Mononuclear cell (primary cell): ENCODE results near the gene MRPL14. TPM values are rescaled to one million over a fixed set of nuclear protein-coding genes. Genes with fewer than 3 reads are reported as not detected.

Source experiments
- H3K27me3 ChIP-seq: 2 replicates; pipeline ENCODE4 v1.6.0; 2011; ENCODE audit warnings: low read length, control low read depth; ENCODE audit not compliant: insufficient read depth
- H3K4me1 ChIP-seq: 2 replicates; pipeline ENCODE4 v1.5.1; 2011; ENCODE audit warnings: mild to moderate bottlenecking, low read length, control low read depth; ENCODE audit not compliant: insufficient read depth
- H3K4me3 ChIP-seq: 2 replicates; pipeline ENCODE4 v1.5.1; 2011; ENCODE audit warnings: mild to moderate bottlenecking, low read length, moderate library complexity
- H3K9me3 ChIP-seq: 2 replicates; pipeline ENCODE4 v1.5.1; 2011; ENCODE audit warnings: low read depth, mild to moderate bottlenecking, control low read depth, low read length
- total RNA-seq: library from RNA; depleted of rRNA; stranded (reverse); fragments of >200 nt; gene quantifications from one replicate; pipeline ENCODE4 v1.2.3, GENCODE V29; 2012

The MRPL14 gene
- total RNA-seq, 1 donor: 10.3 TPM

DNA sequence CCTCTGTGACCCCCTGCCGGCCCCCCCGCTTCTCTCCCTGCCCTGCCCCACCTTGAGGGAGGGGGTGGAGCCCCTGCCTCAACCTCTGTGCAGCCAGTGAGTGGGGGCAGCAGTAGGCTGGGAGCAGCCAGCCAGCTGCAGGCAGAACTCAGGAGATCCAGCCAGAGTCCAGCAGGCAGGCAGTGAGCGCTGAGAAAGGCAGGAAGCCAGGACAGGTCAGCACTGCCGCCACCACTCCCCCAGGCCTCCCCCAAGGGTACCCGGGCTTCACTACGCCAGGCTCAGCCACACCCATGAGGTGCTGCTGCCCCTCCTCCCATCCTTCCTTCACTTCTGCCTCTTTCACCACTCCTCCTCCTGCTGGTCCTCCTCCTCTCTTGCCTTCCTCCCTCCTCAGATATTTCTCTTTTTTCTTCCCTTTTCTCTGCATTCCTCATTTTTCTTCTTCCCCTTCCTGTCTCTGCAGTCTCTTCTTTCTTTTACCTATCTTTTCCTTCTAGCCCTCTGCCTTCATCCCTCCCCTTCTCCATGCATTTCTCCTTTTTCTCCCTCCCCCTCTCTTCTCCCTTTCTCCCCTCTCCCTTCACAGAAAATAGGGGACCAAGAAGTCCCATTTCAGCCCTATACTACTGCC lies 11.6 kb upstream of the MRPL14 start:
- Histone ChIP-seq H3K4me1 (no peaks in the 10 kb centered on the region), H3K27me3 (no peaks in the 10 kb centered on the region), H3K9me3 (no peaks in the 10 kb centered on the region), H3K4me3 (no peak overlapping the region)

- H3K4me3 ChIP-seq: no peak overlapping the region
- no peaks in the 10 kb centered on the region for H3K27me3 ChIP-seq
- H3K9me3 ChIP-seq: no peaks in the 10 kb centered on the region
- H3K4me1 ChIP-seq: no peaks in the 10 kb centered on the region
Observed at GRCh38 chr6:44135875-44136274, 8.6 kb upstream of the MRPL14 start.

GRCh38 chr6:44135173-44135758 lies 8.0 kb upstream of the MRPL14 start:
- Histone ChIP-seq H3K27me3 (no peaks in the 10 kb centered on the region), H3K9me3 (no peaks in the 10 kb centered on the region), H3K4me3 (no peak overlapping the region), H3K4me1 (no peaks in the 10 kb centered on the region)

DNA sequence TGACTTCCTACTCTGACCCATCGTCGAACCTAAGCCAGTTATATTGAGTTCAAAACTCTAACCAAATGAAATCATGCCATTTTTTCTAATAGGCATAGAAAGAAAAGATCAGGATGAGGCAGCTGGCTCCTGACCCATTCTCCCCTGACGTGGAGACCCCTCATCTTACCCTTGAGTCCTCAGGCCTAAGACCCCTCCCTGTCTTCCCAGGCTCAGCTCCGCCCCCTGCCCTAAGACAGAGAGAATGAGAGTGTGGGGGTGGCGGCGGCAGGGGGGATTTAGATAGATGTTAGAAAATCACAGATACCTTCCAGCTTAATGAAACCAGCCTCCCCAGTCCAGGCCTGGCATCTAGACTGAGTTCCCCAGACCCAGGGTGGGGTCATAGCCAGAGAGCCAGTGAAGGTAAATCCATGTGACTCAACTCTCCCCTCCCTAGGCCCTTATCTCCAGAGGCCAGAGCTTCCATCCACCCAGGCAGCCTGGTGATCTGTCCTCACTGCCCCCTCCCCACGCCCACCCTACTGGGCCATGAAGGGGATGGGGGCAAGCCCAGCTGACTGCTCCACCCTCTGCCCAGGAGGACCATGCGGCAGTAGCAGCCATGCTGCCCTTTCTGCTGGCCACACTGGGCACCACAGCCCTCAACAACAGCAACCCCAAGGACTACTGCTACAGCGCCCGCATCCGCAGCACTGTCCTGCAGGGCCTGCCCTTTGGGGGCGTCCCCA lies 6.9 kb upstream of the MRPL14 start:
- Histone ChIP-seq H3K9me3 (no peaks in the 10 kb centered on the region), H3K4me1 (no peaks in the 10 kb centered on the region), H3K27me3 (no peaks in the 10 kb centered on the region), H3K4me3 (no peak overlapping the region)

DNA sequence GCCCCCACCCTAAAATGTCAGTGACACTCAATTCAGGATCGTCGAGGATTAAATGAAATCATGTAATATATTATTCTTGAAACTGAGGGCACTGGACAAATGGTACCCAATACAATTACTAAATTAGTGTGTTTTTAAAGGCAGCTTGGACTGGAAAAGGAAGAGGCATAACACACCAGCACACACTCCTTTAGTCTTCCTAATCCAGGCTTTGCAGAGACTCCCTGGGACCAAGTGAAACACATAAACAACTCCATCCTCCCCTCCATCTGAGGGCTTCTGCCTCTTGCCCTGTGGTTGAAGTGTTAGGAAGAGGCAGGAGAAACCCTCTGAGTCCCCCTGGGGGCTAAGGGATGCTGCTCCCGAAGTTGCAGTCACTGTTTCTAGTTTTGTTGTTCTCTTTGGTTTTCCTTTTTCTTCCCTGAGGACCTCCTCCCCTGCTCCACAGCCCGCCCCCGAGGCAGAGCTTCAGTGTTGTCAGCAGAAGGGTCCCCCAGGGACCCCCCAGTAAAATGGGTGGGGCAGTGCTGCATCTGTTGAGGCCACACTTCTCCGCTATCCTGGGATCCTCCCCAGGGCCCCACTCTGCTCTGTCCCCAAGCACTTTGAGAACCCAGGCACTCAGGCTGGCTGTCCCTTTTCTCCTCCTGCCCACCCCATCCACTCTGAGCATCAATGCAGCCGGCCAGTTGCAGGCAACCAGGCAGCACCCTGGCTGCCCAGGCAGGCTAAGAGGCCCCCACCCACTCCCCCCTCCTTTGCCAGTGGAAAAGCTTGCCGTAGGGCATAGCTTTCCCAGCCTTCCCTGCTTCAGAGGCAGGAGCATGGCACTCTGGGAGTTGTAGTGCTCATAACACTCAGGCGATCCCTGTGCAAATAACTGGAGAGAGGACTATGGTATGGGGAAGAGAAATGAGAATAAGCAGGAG lies 6.0 kb upstream of the MRPL14 start:
- Histone ChIP-seq H3K9me3 (no peaks in the 10 kb centered on the region), H3K4me3 (no peak overlapping the region), H3K4me1 (peaks cover 5% of the 10 kb centered on the region), H3K27me3 (no peaks in the 10 kb centered on the region)

- Histone ChIP-seq H3K27me3 (no peaks in the 10 kb centered on the region), H3K4me3 (no peak overlapping the region), H3K4me1 (peaks cover 9% of the 10 kb centered on the region), H3K9me3 (no peaks in the 10 kb centered on the region)
Observed at GRCh38 chr6:44132476-44132875, 5.2 kb upstream of the MRPL14 start.

DNA sequence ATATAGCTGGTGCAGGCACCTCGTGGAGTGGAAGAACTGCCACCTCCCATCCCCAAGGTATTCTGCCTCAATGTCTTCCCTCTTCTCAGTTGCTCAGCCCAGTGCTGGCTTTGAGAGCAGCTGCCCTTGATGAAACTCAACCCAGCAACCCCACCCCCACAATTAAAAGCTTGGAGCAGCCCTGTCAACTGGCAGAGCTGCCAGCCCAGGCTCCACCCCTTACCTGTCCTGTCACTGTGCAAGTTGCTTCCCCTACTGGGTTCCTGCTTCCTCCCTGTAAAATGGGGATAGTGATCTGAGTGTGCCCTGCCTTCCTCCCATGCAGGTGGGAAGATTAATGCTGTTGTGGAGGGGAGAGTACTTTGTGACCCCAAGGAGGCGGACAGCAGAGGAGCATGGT lies 4.6 kb upstream of the MRPL14 start:
- Histone ChIP-seq H3K9me3 (no peaks in the 10 kb centered on the region), H3K27me3 (no peaks in the 10 kb centered on the region), H3K4me1 (peaks cover 9% of the 10 kb centered on the region), H3K4me3 (no peak overlapping the region)

- peaks cover 28% of the 10 kb centered on the region for H3K4me1 ChIP-seq
- H3K27me3 ChIP-seq: no peaks in the 10 kb centered on the region
- H3K9me3 ChIP-seq: no peaks in the 10 kb centered on the region
- no peak overlapping the region for H3K4me3 ChIP-seq
Observed at GRCh38 chr6:44129841-44130322, 2.6 kb upstream of the MRPL14 start.

DNA sequence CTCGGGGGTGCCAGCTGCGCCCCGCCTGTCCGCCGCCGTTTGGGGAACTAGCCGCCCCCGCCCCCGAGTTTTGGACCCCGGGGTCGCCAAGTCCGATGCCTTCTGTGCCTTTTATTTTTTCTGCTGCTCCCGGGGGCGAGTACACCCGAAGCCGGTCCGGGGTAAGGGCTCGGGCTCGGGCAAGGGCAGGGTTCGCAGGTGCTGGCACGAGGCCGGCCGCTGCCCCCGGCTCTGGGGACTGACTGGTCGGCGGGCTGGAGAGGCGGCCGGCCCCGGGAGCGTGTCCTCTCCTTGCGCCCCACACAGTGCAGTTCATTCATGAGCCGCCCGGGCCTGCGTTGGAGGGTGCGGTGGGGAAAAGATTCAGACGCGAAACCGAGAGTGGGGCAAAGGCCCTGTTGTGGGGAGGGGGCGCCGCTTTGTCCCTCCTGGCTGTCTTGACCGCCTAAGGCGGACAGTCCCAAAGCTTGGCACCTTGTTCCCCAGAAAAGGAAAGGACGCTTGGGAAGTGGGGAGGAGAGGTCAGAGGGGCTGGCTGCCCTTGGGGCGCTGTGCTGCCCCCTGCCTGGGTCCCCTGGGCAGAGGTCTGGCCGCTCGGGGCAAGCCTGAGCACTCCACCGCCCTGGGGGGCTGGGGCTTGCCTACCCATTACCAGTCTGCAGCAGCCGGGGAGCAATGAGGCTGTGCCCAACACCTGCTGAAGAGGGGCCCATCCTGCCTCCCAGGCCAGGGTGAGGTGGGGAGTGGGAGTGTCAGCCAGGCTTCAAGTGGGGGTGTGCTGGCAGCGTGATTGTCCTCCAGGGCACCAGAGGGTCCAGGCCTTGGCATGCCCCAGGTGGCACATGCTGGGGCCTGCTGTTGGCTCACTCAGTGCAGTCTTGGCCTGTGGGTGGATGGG lies 1.0 kb upstream of the MRPL14 start:
- Histone ChIP-seq H3K4me3 (peak overlapping the region; percentile 59), H3K27me3 (no peaks in the 10 kb centered on the region), H3K4me1 (peaks cover 44% of the 10 kb centered on the region), H3K9me3 (no peaks in the 10 kb centered on the region)

GRCh38 chr6:44126320-44127149 lies 717 bp downstream of the MRPL14 start:
- H3K27me3 ChIP-seq: no peaks in the 10 kb centered on the region
- H3K9me3 ChIP-seq: no peaks in the 10 kb centered on the region
- peak overlapping the region; percentile 78 for H3K4me3 ChIP-seq
- peaks cover 61% of the 10 kb centered on the region for H3K4me1 ChIP-seq

DNA sequence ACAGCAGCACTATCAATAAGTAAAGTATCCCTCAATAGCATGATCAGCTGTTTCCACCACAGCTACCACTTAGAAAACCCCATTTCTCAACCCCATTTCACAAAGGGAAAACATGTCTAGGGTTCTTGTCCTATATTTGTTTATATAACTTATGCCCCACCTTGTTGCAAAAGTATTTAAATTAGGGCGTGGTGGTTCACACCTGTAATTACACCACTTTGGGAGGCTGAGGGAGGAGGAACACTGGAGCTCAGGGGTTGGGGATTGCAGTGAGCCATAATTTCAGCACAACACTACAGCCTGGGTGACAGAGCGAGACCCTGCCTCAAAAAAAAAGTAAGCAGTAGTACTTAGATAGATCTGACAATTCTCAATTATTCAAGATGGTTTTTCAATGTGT lies 3.7 kb downstream of the MRPL14 start:
- Histone ChIP-seq H3K4me3 (no peak overlapping the region), H3K9me3 (no peaks in the 10 kb centered on the region), H3K4me1 (peaks cover 83% of the 10 kb centered on the region), H3K27me3 (no peaks in the 10 kb centered on the region)

GRCh38 chr6:44122801-44123200 lies 4.5 kb downstream of the MRPL14 start:
- H3K4me3 ChIP-seq: no peak overlapping the region
- peaks cover 77% of the 10 kb centered on the region for H3K4me1 ChIP-seq
- no peaks in the 10 kb centered on the region for H3K27me3 ChIP-seq
- H3K9me3 ChIP-seq: no peaks in the 10 kb centered on the region

DNA sequence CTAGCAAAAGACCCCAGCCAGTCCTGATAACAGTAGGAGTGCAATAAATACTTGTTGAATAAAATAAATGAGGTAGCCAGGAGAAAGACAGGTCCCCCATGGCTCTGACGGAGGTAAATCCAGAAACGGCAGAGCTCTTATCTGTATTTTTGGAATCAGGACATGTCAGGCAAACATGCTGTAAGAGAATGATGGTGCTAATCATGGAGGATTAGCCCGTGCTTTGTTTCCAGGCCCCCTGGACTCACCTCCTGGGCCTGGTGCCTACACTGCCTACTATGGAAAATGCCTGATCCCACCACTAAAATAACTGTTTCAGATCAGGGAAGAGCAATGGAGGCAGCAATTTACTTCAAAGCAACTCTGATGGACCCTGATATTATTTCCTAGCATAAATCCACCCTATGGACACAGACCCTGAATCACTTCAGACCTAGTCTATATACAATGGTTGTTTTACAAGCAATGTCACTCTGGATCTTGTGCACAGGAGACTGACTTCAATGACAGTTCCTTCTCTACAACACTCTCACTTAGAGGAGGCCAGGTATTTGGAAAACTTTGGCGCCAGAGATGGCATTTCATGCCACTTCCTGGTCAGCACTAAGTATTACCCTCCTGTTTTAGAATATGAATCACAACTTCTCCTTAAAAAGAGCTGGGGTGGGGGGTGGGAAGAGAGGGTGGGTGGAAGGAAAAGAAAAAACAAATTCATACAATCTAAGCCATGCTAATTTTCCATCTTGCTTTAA lies 6.4 kb downstream of the MRPL14 start:
- no peaks in the 10 kb centered on the region for H3K9me3 ChIP-seq
- H3K4me1 ChIP-seq: peaks cover 71% of the 10 kb centered on the region
- no peak overlapping the region for H3K4me3 ChIP-seq
- no peaks in the 10 kb centered on the region for H3K27me3 ChIP-seq
